CD4-positive, alpha-beta T cell (primary cell): ENCODE measurements around the gene ZNF774. TPM values are rescaled to one million over a fixed set of nuclear protein-coding genes. Genes with fewer than 3 reads are reported as not detected.
A peak's percentile ranks its signal among the peaks of the same experiment; 100 is the strongest.

Source experiments
- ATAC-seq: fragments of 200-7000 bp; cut with Tn5 transposase; one replicate; pipeline ENCODE4 v1.10.0; 2022; ENCODE audit warnings: mild to moderate bottlenecking; ENCODE audit not compliant: poor library complexity
- CTCF ChIA-PET: fragments of 350-600 bp; sonication (Branson Sonifier 250); formaldehyde crosslinking; loops from one replicate; lab custom pipeline; 2021; ENCODE audit warnings: antibody characterized with exemption, inconsistent platforms; lab: Charles Lee
- POLR2A ChIA-PET: fragments of 350-600 bp; sonication (Branson Sonifier 250); formaldehyde crosslinking; loops from one replicate; lab custom pipeline; 2021; ENCODE audit warnings: antibody characterized with exemption, inconsistent platforms; lab: Charles Lee
- DNase-seq, 14 experiments: peaks; one replicate each; pipeline ENCODE4 v3.0.0-alpha.2; 2013 to 2020; ENCODE audit warnings: mixed read lengths in 2 of 14
- H3K27ac ChIP-seq, 2 donors: one replicate each; pipeline versions ENCODE4 v1.5.1 to v1.7.0; 2013; ENCODE audit warnings: low read length in 2 of 2, low read depth in 1 of 2, mild to moderate bottlenecking in 1 of 2
- H3K27me3 ChIP-seq, 2 experiments: 1 replicate in 1 of 2; 2 replicates in 1 of 2; pipeline versions ENCODE4 v1.6.1 to v1.7.0; 2013; ENCODE audit warnings: low read length in 2 of 2, control low read depth in 1 of 2, mild to moderate bottlenecking in 1 of 2, moderate library complexity in 1 of 2; ENCODE audit not compliant: insufficient read depth in 2 of 2, control insufficient read depth in 1 of 2
- H3K36me3 ChIP-seq: one replicate; pipeline ENCODE4 v1.6.1; 2013; ENCODE audit warnings: low read length, control low read depth; ENCODE audit not compliant: insufficient read depth
- H3K4me1 ChIP-seq: one replicate; pipeline ENCODE4 v1.6.1; 2013; ENCODE audit warnings: low read length, control low read depth; ENCODE audit not compliant: insufficient read depth
- H3K4me3 ChIP-seq: one replicate; pipeline ENCODE4 v1.5.1; 2013; ENCODE audit warnings: mild to moderate bottlenecking, low read length, moderate library complexity
- H3K9me3 ChIP-seq, 2 experiments: 1 replicate in 1 of 2; 2 replicates in 1 of 2; pipeline versions ENCODE4 v1.6.1 to v1.7.0; 2013; ENCODE audit warnings: low read length in 2 of 2, mild to moderate bottlenecking in 2 of 2, control low read depth in 1 of 2, moderate library complexity in 1 of 2; ENCODE audit not compliant: control insufficient read depth in 1 of 2, insufficient read depth in 1 of 2
- H3K27ac Mint-ChIP-seq: one replicate; pipeline ENCODE4 v1.8.0; 2020; ENCODE audit warnings: mixed read lengths
- H3K27me3 Mint-ChIP-seq: one replicate; pipeline ENCODE4 v1.8.0; 2021; ENCODE audit warnings: mixed read lengths
- H3K36me3 Mint-ChIP-seq: one replicate; pipeline ENCODE4 v1.8.0; 2021; ENCODE audit warnings: low read depth, mixed read lengths
- H3K4me1 Mint-ChIP-seq: one replicate; pipeline ENCODE4 v1.8.0; 2021; ENCODE audit warnings: low read depth, mixed read lengths
- H3K4me3 Mint-ChIP-seq: one replicate; pipeline ENCODE4 v1.8.0; 2020; ENCODE audit warnings: mild to moderate bottlenecking, mixed read lengths
- H3K9me3 Mint-ChIP-seq: one replicate; pipeline ENCODE4 v1.8.0; 2020; ENCODE audit warnings: mixed read lengths
- CTCF ChIP-seq: fragments of 200-600 bp; IDR thresholded peaks from one replicate; pipeline ENCODE4 v1.8.0; 2022; ENCODE audit warnings: antibody characterized with exemption, mild to moderate bottlenecking
- intact Hi-C, 2 experiments: fragments of 100-400 bp; cut with DNase I in 1 of 2; cut with micrococcal nuclease in 1 of 2; formaldehyde crosslinking; loops; one replicate each; pipeline versions ENCODE4 v1.15.1 to v1.9.0; 2023 to 2025; cut with DNase I, micrococcal nuclease
- total RNA-seq, 174 experiments: library from RNA in 2 of 174; stranded (reverse) in 2 of 174; gene quantifications; one replicate each; pipeline ENCODE4 v1.2.3 and lab custom pipeline; 2021 to 2026

ZNF774 gene
- total RNA-seq, 2 experiments from 2014 or later, result 0.20 to 1.1 TPM

GRCh38 chr15:90400005-90400758, 48.1 kb downstream of the ZNF774 start:
- CTCF ChIA-PET, result interaction anchor here (1.1 to 1.9 kb wide), 3 partner anchors 12 to 47 kb away, joined by 3 to 6 read pairs (median 5); partner anchors contain the start of gene IQGAP1
- POLR2A ChIA-PET, result interaction anchor here (0.7 to 6.1 kb wide), 9 partner anchors 9 to 39 kb away, joined by 3 to 50 read pairs (median 3); partner anchors contain the start of gene IQGAP1
- intact Hi-C loops, result no loop called here
- peak; percentile 30 for ATAC-seq
- Histone ChIP-seq H3K9me3 (no peaks in the 10 kb centered on the region), H3K4me1 (peaks cover 35% of the 10 kb centered on the region), H3K36me3 (no peaks in the 10 kb centered on the region), H3K27ac (peak overlapping the region; percentile 73 to 92), H3K27me3 (no peaks in the 10 kb centered on the region), H3K4me3 (peak overlapping the region; percentile 19)
- Mint-ChIP-seq H3K36me3 (peaks cover 23% of the 10 kb centered on the region), H3K4me1 (peaks cover 65% of the 10 kb centered on the region), H3K27me3 (no peaks in the 10 kb centered on the region), H3K4me3 (peak overlapping the region; percentile 86), H3K27ac (peak overlapping the region; percentile 97), H3K9me3 (no peaks in the 10 kb centered on the region)
- peak in 3 of 14 experiments; percentile 54 to 59 (median 54) for DNase-seq
- no peak for TF ChIP-seq CTCF

GRCh38 chr15:90400759-90401314, 48.8 kb downstream of the ZNF774 start:
- intact Hi-C loops, result loop anchor here in 1 of 2 experiments (1.0 kb wide), 1 partner anchor 13 kb away; the partner anchor contains the start of gene IQGAP1
- no peak for TF ChIP-seq CTCF
- H3K27ac Mint-ChIP-seq, result peak overlapping the region; percentile 97
- H3K4me3 Mint-ChIP-seq, result peak overlapping the region; percentile 86
- ATAC-seq, result peak; percentile 98
- no peaks in the 10 kb centered on the region for H3K9me3 Mint-ChIP-seq
- peak; percentile 36 to 94 (median 51) for DNase-seq
- Histone ChIP-seq H3K27ac (peak overlapping the region; percentile 73 to 92), H3K36me3 (no peaks in the 10 kb centered on the region), H3K9me3 (no peaks in the 10 kb centered on the region), H3K4me1 (peaks cover 35% of the 10 kb centered on the region), H3K4me3 (peak overlapping the region; percentile 19), H3K27me3 (no peaks in the 10 kb centered on the region)
- H3K27me3 Mint-ChIP-seq, result no peaks in the 10 kb centered on the region
- peaks cover 65% of the 10 kb centered on the region for H3K4me1 Mint-ChIP-seq
- H3K36me3 Mint-ChIP-seq, result peaks cover 18% of the 10 kb centered on the region
- ChIA-PET CTCF (interaction anchor here (1.1 to 1.9 kb wide), 3 partner anchors 12 to 48 kb away, joined by 3 to 6 read pairs (median 5); partner anchors contain the start of gene IQGAP1), POLR2A (interaction anchor here (0.6 to 6.1 kb wide), 6 partner anchors 9 to 135 kb away, joined by 3 to 50 read pairs (median 4); partner anchors contain the start of genes IQGAP1 and NGRN)

GRCh38 chr15:90401495-90401894, 49.4 kb downstream of the ZNF774 start:
- peak overlapping the region; percentile 73 to 92 for H3K27ac ChIP-seq
- no peaks in the 10 kb centered on the region for H3K27me3 Mint-ChIP-seq

More at GRCh38 chr15:90401495-90401894, 49.4 kb downstream of the ZNF774 start:
- Histone ChIP-seq H3K9me3 (no peaks in the 10 kb centered on the region), H3K4me3 (peak overlapping the region; percentile 19), H3K27me3 (no peaks in the 10 kb centered on the region), H3K4me1 (peaks cover 38% of the 10 kb centered on the region), H3K36me3 (no peaks in the 10 kb centered on the region)
- DNase-seq, result peak in 2 of 14 experiments; percentile 22 to 34
- Mint-ChIP-seq H3K4me1 (peaks cover 65% of the 10 kb centered on the region), H3K27ac (peak overlapping the region; percentile 97), H3K4me3 (peak overlapping the region; percentile 86), H3K36me3 (peaks cover 13% of the 10 kb centered on the region), H3K9me3 (no peaks in the 10 kb centered on the region)
- CTCF ChIA-PET, result interaction anchor here (1.9 kb wide), 1 partner anchor 39 kb away, joined by 6 read pairs; no protein-coding TSS in a partner anchor
- no peak for TF ChIP-seq CTCF
- intact Hi-C loops, result loop anchor here in 1 of 2 experiments (1.0 kb wide), 1 partner anchor 13 kb away; the partner anchor contains the start of gene IQGAP1
- no peak for ATAC-seq
- POLR2A ChIA-PET, result interaction anchor here (0.6 to 6.1 kb wide), 5 partner anchors 10 to 136 kb away, joined by 3 to 50 read pairs (median 6); partner anchors contain the start of genes IQGAP1 and NGRN
